ENCODE measurements around the gene HTATIP2. TPM values are rescaled to one million over a fixed set of nuclear protein-coding genes. Genes with fewer than 3 reads are reported as not detected.
"Not testable (repeated sequence)": the region's sequence is repeated elsewhere in the genome, so short reads cannot be mapped to it uniquely, and the experiment has no call there.

The HTATIP2 gene
- total RNA-seq, 2 experiments from 2014 or later: 13.9 TPM; not detected in 1

- ChIA-PET CTCF (ENCODE audit: unreplicated experiment) (no interaction called here), POLR2A (interaction anchor here (1.2 kb wide), 1 partner anchor 26 kb away, joined by 4 read pairs; no protein-coding TSS in a partner anchor)
- BruUV-seq (replicated peaks): no TSS peak
- Histone ChIP-seq H3K4me2 (ENCODE audit: low read length) (no peak overlapping the region), H3K9me3 (ENCODE audit: low read length) (no peaks in the 10 kb centered on the region), H3K27ac (ENCODE audit: low read depth, low read length, poor library complexity, severe bottlenecking) (no peak overlapping the region), H2AFZ (ENCODE audit: low read length) (no peak overlapping the region), H3K79me2 (ENCODE audit: insufficient read depth, low read depth, low read length) (no peaks in the 10 kb centered on the region), H3K9me2 (ENCODE audit: insufficient read depth, low read length) (no peaks in the 10 kb centered on the region), H4K20me1 (ENCODE audit: insufficient read depth, low read length) (no peaks in the 10 kb centered on the region), H3K4me1 (ENCODE audit: insufficient read depth, low read length, poor library complexity, severe bottlenecking) (no peaks in the 10 kb centered on the region), H3K4me3 (ENCODE audit: low read depth, low read length, poor library complexity, severe bottlenecking) (no peak overlapping the region), H3K36me3 (ENCODE audit: insufficient read depth, low read length) (no peaks in the 10 kb centered on the region)
- TF ChIP-seq EZH2phosphoT487 (IDR thresholded peaks at IDR 0.05; ENCODE audit: borderline replicate concordance, low read depth, low read length) (no peak), CTCF (conservative IDR thresholded peaks at IDR 0.05; ENCODE audit: low read length) (no peak)
- intact Hi-C loops (cut with micrococcal nuclease; ENCODE audit: unreplicated experiment): no loop called here
- DNase-seq (ENCODE audit: low spot score): no peak
These were observed 11.3 kb downstream of the HTATIP2 start for GRCh38 chr11:20374741-20375300.

- no peak for DNase-seq (ENCODE audit: low spot score)
- Histone ChIP-seq H3K27ac (ENCODE audit: low read depth, low read length, poor library complexity, severe bottlenecking) (no peak overlapping the region), H3K4me3 (ENCODE audit: low read depth, low read length, poor library complexity, severe bottlenecking) (no peak overlapping the region), H3K36me3 (ENCODE audit: insufficient read depth, low read length) (no peaks in the 10 kb centered on the region), H3K9me2 (ENCODE audit: insufficient read depth, low read length) (no peaks in the 10 kb centered on the region), H3K4me1 (ENCODE audit: insufficient read depth, low read length, poor library complexity, severe bottlenecking) (no peaks in the 10 kb centered on the region), H2AFZ (ENCODE audit: low read length) (no peak overlapping the region), H3K9me3 (ENCODE audit: low read length) (no peaks in the 10 kb centered on the region), H3K4me2 (ENCODE audit: low read length) (no peak overlapping the region), H4K20me1 (ENCODE audit: insufficient read depth, low read length) (no peaks in the 10 kb centered on the region), H3K79me2 (ENCODE audit: insufficient read depth, low read depth, low read length) (no peaks in the 10 kb centered on the region)
- intact Hi-C loops (cut with micrococcal nuclease; ENCODE audit: unreplicated experiment): no loop called here
- CTCF ChIA-PET (ENCODE audit: unreplicated experiment): no interaction called here
- POLR2A ChIA-PET: interaction anchor here (0.6 kb wide), 1 partner anchor 1878 kb away, joined by 5 read pairs; no protein-coding TSS in a partner anchor
- TF ChIP-seq EZH2phosphoT487 (IDR thresholded peaks at IDR 0.05; ENCODE audit: borderline replicate concordance, low read depth, low read length) (no peak), CTCF (conservative IDR thresholded peaks at IDR 0.05; ENCODE audit: low read length) (no peak)
- BruUV-seq (replicated peaks): no TSS peak
These were observed 12.7 kb downstream of the HTATIP2 start for GRCh38 chr11:20376162-20376730.

GRCh38 chr11:20385996-20386395, 22.5 kb downstream of the HTATIP2 start:
- H3K9me2 ChIP-seq (ENCODE audit: insufficient read depth, low read length); H4K20me1 ChIP-seq (ENCODE audit: insufficient read depth, low read length); DNase-seq (ENCODE audit: low spot score); BruUV-seq (replicated peaks); H2AFZ ChIP-seq (ENCODE audit: low read length); CTCF ChIA-PET (ENCODE audit: unreplicated experiment); H3K9me3 ChIP-seq (ENCODE audit: low read length); H3K27ac ChIP-seq (ENCODE audit: low read depth, low read length, poor library complexity, severe bottlenecking): not testable (repeated sequence)
- POLR2A ChIA-PET: interaction anchor here (0.6 kb wide), 1 partner anchor 113 kb away, joined by 3 read pairs; no protein-coding TSS in a partner anchor
- peaks cover 29% of the 10 kb centered on the region for H3K79me2 ChIP-seq (ENCODE audit: insufficient read depth, low read depth, low read length)
- peaks cover 17% of the 10 kb centered on the region for H3K4me1 ChIP-seq (ENCODE audit: insufficient read depth, low read length, poor library complexity, severe bottlenecking)
- peak overlapping the region; percentile 78; the same call in 1 of the 2 replicates for H3K4me2 ChIP-seq (ENCODE audit: low read length)
- peaks cover 19% of the 10 kb centered on the region for H3K36me3 ChIP-seq (ENCODE audit: insufficient read depth, low read length)
- intact Hi-C loops (cut with micrococcal nuclease; ENCODE audit: unreplicated experiment): loop anchor here (2.0 kb wide), 1 partner anchor 225 kb away; no protein-coding TSS in a partner anchor
- H3K4me3 ChIP-seq (ENCODE audit: low read depth, low read length, poor library complexity, severe bottlenecking): peak overlapping the region; percentile 83
